ENCODE data around the gene METTL13. TPM values are rescaled to one million over a fixed set of nuclear protein-coding genes. Genes with fewer than 3 reads are reported as not detected.

The METTL13 gene
- total and polyA plus RNA-seq, 9 of the 15 experiments (the other 6 are each of a cell fraction or from before 2014, with no cell fraction given) = 18.9 to 78.9 (median 54.9) TPM

DNA sequence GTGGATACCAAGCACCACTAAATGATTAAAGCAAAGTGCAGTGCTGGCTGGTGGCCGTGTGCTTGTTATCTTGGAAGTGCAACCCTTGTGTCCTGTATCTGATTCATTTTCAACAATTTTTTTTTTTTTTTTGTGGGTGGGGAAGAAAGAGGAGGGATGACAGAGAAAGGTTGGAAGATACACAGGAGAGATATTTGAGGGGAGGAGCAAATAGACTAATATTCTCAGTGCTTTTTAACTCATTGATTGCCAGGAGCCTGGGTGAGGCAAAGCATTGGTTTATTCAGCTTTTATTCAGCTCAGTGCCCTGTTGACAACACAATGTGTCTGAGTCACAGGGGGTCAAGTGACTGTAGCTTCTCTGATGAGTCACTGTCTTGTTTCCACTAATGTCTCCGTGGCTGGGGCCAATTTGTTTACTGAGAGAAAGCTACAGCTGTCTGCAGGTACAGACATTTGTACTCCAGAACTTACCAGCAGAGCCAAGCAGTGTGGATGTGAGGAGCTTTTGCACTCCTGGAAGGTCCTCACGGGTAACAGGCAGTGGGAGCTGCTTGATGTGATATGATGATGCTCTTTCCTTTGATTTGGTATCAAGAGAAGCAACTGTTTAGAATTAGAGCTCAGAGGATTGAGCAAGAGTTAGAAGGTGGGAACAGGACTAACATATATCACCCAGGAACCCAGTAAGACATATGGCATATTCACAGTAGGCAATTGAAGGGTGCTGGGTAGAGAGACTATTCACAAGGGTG is 36.2 kb downstream of the METTL13 start (continued):
- TF ChIP-seq SMARCC2 (IDR thresholded peaks at IDR 0.05; ENCODE audit: low read depth) (peak; percentile 68), MAFK (IDR thresholded peaks at IDR 0.05; ENCODE audit: low read length) (peak; percentile 1; the same call in 1 of the 2 replicates), CBFA2T2 (conservative IDR thresholded peaks at IDR 0.05) (peak; percentile 12; the same call in 1 of the 2 replicates), CEBPB (tag; IDR thresholded peaks at IDR 0.05) (peak; percentile 67), ZFP1 (CRISPR knock-in tag; IDR thresholded peaks at IDR 0.05) (0 out of 2 replicates have a peak, but pooled peaks have one; percentile 11), ZNF274 (IDR thresholded peaks at IDR 0.05; ENCODE audit: borderline replicate concordance, low read depth, low read length) (no peak), PML (IDR thresholded peaks at IDR 0.05; ENCODE audit: low read length) (no peak), ZNF384 (IDR thresholded peaks at IDR 0.05; ENCODE audit: low read depth, low read length) (peak; percentile 80), SAP30 (IDR thresholded peaks at IDR 0.05; ENCODE audit: borderline replicate concordance, insufficient read depth, low read depth, low read length, poor library complexity, severe bottlenecking) (no peak), RBM14 (IDR thresholded peaks at IDR 0.05; ENCODE audit: borderline replicate concordance, insufficient read depth, low read depth, low read length) (no peak), CBFA2T3 (IDR thresholded peaks at IDR 0.05) (peak; percentile 38; the same call in 1 of the 2 replicates), SMARCA4 (IDR thresholded peaks at IDR 0.05) (peak; percentile 83), FOXA3 (CRISPR knock-in tag; conservative IDR thresholded peaks at IDR 0.05 in 1 of 2, IDR thresholded peaks at IDR 0.05 in 1 of 2) (peak; percentile 9 to 72; a peak in 2 of 4 replicates), CHD2 (IDR thresholded peaks at IDR 0.05; ENCODE audit: low read depth, low read length) (no peak), PHB2 (IDR thresholded peaks at IDR 0.05; ENCODE audit: low read depth) (no peak), ZNF3 (CRISPR knock-in tag; IDR thresholded peaks at IDR 0.05) (no peak), PHF20 (IDR thresholded peaks at IDR 0.05; ENCODE audit: partially characterized antibody) (no peak)
- TF ChIP-seq, protein P1, sequence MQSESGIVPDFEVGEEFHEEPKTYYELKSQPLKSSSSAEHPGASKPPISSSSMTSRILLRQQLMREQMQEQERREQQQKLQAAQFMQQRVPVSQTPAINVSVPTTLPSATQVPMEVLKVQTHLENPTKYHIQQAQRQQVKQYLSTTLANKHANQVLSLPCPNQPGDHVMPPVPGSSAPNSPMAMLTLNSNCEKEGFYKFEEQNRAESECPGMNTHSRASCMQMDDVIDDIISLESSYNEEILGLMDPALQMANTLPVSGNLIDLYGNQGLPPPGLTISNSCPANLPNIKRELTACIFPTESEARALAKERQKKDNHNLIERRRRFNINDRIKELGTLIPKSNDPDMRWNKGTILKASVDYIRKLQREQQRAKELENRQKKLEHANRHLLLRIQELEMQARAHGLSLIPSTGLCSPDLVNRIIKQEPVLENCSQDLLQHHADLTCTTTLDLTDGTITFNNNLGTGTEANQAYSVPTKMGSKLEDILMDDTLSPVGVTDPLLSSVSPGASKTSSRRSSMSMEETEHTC (IDR thresholded peaks at IDR 0.05) = no peak
- TF ChIP-seq, protein P2, sequence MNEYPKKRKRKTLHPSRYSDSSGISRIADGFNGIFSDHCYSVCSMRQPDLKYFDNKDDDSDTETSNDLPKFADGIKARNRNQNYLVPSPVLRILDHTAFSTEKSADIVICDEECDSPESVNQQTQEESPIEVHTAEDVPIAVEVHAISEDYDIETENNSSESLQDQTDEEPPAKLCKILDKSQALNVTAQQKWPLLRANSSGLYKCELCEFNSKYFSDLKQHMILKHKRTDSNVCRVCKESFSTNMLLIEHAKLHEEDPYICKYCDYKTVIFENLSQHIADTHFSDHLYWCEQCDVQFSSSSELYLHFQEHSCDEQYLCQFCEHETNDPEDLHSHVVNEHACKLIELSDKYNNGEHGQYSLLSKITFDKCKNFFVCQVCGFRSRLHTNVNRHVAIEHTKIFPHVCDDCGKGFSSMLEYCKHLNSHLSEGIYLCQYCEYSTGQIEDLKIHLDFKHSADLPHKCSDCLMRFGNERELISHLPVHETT (CRISPR knock-in tag; conservative IDR thresholded peaks at IDR 0.05 in 1 of 2, IDR thresholded peaks at IDR 0.05 in 1 of 2) = peak in 1 of 2 experiments; percentile 62; a peak in 1 of 4 replicates
- TF ChIP-seq, protein P3, sequence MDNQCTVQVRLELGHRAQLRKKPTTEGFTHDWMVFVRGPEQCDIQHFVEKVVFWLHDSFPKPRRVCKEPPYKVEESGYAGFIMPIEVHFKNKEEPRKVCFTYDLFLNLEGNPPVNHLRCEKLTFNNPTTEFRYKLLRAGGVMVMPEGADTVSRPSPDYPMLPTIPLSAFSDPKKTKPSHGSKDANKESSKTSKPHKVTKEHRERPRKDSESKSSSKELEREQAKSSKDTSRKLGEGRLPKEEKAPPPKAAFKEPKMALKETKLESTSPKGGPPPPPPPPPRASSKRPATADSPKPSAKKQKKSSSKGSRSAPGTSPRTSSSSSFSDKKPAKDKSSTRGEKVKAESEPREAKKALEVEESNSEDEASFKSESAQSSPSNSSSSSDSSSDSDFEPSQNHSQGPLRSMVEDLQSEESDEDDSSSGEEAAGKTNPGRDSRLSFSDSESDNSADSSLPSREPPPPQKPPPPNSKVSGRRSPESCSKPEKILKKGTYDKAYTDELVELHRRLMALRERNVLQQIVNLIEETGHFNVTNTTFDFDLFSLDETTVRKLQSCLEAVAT (IDR thresholded peaks at IDR 0.05) = no peak
